HG03342 (cell line): ENCODE data around the gene TSC22D1.
"Not testable (repeated sequence)": the region's sequence is repeated elsewhere in the genome, so short reads cannot be mapped to it uniquely, and the experiment has no call there.

Source experiments
- ATAC-seq: cut with Tn5 transposase; IDR thresholded peaks from one replicate; pipeline ENCODE4 v1.9.1; 2021; ENCODE audit warnings: mild to moderate bottlenecking, moderate library complexity; ENCODE audit not compliant: unreplicated experiment

Gene TSC22D1

DNA sequence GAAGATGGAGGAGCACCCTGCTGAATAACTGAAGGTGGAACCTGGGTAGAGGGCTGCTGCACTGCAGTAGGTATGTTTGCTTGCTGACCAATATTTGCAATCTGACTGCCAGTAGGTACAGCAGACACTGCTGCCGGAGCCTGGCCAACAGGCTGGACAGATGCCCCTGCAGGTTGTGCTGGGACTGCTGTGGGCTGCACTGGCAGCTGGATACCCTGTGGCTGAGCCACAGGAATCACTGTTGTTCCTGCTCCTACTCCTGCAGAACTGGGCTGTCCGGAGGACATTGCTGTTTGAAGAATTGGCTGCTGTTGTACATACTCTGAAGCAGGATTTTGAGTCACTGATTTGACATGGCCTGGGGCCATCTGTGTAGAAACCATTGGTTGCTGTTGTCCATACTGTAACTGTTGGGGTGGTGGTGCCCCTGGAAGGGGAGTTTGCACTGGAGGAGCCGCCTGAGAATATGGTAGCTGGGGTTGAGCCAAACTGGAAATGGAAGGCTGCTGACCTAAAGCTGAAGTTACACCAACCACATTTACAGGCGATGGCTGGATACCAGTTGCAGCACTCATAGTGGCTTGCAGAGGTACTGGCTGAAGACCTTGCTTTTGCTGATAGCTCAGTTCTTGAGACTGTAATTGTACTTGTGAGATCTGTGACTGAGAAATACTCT is 2.2 kb downstream of the TSC22D1 start:
- ATAC-seq = no peak

DNA sequence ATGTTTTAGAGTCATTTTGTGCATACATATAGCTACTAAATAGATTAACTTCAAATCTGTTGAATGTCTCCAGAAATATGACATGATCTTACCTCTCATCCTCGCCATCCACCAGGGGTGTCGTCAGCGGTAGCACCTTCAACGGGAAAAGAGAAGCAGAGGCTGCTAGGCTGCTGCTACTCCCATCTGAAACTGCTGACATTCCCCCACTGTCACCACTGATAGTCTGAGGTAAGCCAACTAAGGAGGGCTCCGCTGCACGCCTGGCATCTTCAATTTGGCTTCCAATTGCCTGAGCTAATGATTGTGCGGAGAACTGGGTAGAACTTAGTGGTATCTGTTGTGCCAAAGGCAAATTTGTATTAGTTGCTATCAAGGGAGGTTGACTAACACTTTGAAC is 3.1 kb downstream of the TSC22D1 start:
- ATAC-seq = no peak

- no peak for ATAC-seq
Observed at GRCh38 chr13:44566601-44567000, 9.5 kb downstream of the TSC22D1 start.

GRCh38 chr13:44565881-44566280 is 10.2 kb downstream of the TSC22D1 start:
- no peak for ATAC-seq

- no peak for ATAC-seq
Observed at GRCh38 chr13:44564936-44565335, 11.2 kb downstream of the TSC22D1 start.

DNA sequence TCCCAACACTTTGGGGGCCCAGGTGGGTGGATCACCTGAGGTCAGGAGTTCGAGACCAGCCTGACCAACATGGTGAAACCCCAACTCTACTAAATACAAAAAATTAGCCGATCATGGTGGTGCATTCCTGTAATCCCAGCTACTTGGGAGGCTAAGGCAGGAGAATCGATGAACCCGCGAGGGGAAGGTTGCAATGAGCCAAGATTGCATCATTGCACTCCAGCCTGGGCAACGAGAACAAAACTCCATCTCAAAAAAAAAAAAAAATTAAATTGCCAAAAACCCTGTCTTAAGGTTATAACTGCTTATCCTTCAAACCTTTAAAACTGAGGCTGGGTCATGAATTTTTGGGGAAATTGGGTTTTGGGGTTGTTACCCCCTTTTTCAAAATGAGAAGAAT is 13.3 kb downstream of the TSC22D1 start:
- ATAC-seq = not testable (repeated sequence)

GRCh38 chr13:44561351-44561750 is 14.8 kb downstream of the TSC22D1 start:
- no peak for ATAC-seq

DNA sequence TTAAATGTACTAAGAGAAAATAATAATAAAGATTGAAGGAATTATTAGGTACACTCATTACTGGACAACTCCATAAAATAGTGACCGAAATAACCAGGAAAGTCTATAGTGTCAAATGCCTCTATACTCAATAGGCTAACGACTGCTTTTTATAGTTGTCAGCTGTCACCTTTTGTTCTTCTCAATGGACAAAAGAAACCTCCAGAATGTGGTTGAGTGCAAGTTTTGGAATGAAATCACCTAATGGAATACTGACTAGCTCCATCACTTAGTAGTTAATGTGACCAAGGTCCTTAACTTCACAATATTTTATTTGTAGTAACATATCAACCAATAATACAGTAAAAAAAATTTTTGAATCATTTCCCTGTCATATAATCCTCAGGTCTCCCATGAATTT is 18.1 kb downstream of the TSC22D1 start:
- no peak for ATAC-seq

DNA sequence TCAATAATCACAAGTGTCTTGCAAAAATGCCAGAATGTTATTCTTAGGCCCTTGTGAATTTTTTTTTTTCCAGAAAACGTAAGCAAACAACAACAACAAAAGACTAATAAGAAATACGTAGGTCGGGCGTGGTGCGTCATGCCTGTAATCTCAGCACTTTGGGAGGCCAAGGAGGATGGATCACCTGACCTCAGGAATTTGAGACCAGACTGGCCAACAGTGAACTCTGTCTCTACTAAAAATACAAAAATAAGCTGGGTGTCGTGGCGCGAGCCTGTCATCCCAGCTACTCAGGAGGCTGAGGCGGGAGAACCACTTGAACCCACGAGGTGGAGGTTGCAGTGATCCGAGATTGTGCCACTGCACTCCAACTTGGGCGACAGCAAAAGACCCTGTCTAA is 20.9 kb downstream of the TSC22D1 start:
- ATAC-seq = no peak

GRCh38 chr13:44549476-44549875 is 26.7 kb downstream of the TSC22D1 start:
- no peak for ATAC-seq

DNA sequence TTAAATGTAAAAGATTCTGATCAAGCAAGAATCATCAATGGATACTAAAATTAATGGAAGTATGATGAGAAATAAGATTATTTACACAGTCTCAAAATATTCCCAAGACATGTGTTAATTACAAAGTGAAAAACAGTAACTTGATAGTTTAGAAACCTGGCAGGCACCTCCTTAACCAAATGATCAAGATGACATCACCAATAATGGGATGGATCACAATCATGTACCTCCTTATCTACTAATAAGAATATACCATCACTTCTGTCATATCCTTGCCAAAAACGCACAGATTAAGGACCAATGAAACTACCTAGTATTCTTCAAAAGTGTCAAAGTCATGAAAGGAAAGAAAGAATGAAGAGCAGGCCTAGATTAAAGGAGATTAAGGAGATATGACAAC is 30.0 kb downstream of the TSC22D1 start:
- ATAC-seq = no peak

GRCh38 chr13:44543369-44543768 is 32.8 kb downstream of the TSC22D1 start:
- no peak for ATAC-seq

GRCh38 chr13:44542361-44542760 is 33.8 kb downstream of the TSC22D1 start:
- ATAC-seq = no peak

GRCh38 chr13:44541601-44542000 is 34.5 kb downstream of the TSC22D1 start:
- ATAC-seq = no peak

DNA sequence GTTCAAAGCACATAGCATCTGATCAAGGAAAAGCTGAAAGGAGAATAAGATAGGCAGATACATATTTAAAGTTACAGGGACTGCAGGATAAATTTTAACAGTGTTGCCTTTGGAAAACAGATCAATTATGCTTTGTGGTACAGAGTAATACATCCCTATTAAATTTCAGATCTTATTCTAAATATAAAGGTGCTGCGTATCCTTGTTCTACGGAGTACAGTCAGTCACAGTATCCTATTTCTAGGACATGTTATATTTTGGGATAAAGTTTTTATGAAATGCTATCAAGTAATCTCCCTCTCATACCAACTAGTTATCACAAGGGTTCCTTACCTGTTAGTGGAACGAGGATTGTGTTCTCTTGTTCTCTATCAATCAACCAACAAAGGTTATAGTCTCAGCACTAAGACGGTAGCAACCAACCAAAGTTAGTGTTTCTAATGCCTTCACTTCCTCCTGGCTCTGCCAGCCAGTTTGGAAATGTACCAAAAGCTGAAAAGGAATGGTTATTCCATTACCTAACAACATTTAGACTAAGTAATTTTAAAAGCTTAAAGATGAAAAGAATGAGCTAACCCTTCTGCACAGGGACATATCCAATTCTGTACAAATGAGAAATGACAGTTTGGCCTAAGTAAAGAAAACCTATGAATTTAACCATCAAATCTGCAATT is 35.2 kb downstream of the TSC22D1 start:
- ATAC-seq = no peak

DNA sequence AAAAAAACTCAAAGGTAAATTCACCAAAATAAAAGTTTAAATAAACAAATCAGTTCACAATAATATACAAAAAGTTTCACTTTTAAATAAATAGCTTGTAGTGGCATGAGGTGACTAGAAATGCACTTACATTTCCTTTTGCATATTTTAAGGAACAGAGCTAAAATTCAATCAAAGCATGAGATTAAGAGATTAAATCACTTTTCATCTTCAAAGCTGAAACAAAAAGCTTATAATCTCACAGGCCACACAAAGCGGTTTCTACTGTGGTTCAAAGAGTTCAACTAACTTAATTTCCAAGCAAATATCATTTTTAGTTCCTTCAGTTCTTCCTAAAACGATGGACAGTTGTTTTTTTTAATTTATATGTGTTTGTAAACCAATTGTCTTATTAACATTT is 38.9 kb downstream of the TSC22D1 start:
- no peak for ATAC-seq

GRCh38 chr13:44523146-44524015 is 52.7 kb downstream of the TSC22D1 start:
- ATAC-seq = no peak

GRCh38 chr13:44519642-44520041 is 56.5 kb downstream of the TSC22D1 start:
- ATAC-seq = no peak

DNA sequence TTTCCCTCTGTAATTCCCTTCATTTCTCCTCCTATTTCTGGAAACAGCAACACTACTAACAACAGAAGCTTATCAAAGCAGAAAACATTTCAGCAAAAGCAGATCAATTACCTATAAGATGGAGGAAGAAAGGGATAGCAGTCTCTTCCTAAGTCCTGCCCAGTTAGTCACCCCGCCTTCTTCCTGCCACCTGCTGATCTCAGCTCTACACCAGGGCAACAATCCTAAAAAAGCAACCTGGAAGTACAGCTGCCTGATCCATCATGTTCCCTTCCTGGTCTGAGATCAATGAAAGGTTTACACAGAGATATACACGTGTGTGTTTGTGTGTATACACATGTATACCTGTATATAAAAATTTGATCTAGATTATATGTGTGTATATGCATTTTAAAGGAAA is 59.4 kb downstream of the TSC22D1 start:
- ATAC-seq = no peak

DNA sequence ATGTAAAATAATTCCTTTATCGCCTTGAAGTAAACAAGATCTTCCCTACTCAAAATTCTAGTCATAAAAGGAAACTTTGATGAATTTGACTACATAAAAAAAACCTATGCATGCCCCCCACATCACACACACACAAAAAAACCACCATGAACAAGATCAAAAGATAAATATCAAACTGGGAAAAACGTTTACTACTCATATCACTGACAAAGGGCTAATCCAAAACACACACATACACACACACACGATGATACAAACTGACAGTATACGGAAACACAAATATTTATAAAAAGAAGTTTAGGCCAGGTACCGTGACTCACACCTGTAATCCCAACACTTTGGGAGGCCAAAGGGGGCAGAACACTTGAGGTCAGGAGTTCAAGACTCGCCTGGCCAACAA is 61.9 kb downstream of the TSC22D1 start:
- ATAC-seq = no peak

DNA sequence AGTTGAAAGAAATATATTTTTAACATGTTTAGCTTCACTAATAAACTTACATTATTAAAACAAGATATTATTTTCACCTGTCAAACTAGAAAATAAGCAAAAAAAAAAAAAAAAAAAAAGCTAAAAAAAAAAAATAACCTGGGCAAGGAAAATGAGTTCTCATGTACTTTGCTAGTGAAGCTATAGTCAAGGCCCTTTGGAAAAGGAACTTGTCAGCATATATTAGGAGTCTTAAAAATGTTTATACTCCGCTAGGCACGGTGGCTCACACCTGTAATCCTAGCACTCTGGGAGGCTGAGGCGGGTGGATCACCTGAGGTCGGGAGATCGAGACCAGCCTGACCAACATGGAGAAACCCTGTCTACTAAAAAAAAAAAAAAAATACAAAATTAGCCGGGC is 66.3 kb downstream of the TSC22D1 start:
- not testable (repeated sequence) for ATAC-seq

DNA sequence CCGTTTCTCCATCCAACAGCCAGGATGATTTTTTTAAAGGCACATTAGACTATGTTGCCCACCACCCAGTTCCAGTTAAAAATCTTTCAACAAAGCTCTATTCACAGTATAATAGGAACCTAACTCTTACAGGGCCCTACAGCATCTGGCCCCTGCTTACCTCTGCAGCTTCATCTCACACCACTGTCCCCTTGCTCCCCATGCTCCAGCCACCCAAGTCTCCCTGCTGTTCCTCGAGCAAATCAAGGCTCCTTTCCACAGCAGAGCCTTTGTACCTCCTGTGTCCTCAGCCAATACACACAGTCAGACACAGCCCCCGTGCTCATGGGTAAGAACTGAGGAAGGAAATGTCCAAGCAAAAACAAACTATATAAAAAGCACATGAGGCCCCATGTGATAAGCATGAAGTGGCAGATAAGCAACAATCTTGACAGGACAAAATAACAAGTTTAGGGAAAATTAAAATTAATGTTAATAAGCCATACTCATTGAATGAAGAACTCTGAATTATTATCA is 67.5 kb downstream of the TSC22D1 start:
- ATAC-seq = no peak
